ENCODE data around the gene LDLRAD4.
A peak's percentile ranks its signal among the peaks of the same experiment; 100 is the strongest.

- no peak for TF ChIP-seq CTCF (IDR thresholded peaks at IDR 0.05; ENCODE audit: insufficient read depth, low read length)
- TF ChIP-seq POLR2AphosphoS5 (IDR thresholded peaks at IDR 0.05; ENCODE audit: low read depth): no peak
- no peak for TF ChIP-seq GABPA (IDR thresholded peaks at IDR 0.05; ENCODE audit: low read depth)
- TF ChIP-seq SPI1 (IDR thresholded peaks at IDR 0.05; ENCODE audit: borderline replicate concordance, low read depth): peak; percentile 43; the same call in 1 of the 2 replicates
- TF ChIP-seq REST (IDR thresholded peaks at IDR 0.05; ENCODE audit: insufficient replicate concordance, low read depth): no peak
Observed at GRCh38 chr18:13451661-13452387, 233.3 kb downstream of the LDLRAD4 start.

All from HL-60 (cell line).